ENCODE results near the gene TOPAZ1.

Gene TOPAZ1

GRCh38 chr3:44232407-44232806 is 9.3 kb upstream of the TOPAZ1 start:
- no peak for DNase-seq
- Mint-ChIP-seq H3K9me3 (no peaks in the 10 kb centered on the region), H3K4me1 (ENCODE audit: low read depth in 2 of 2) (peaks cover 4 to 5% of the 10 kb centered on the region in 2 donors), H3K4me3 (no peak overlapping the region), H3K27ac (no peak overlapping the region), H3K27me3 (peaks cover 8 to 19% of the 10 kb centered on the region in 2 donors), H3K36me3 (ENCODE audit: insufficient read depth) (no peaks in the 10 kb centered on the region)
- ATAC-seq (replicated peaks) = no peak

DNA sequence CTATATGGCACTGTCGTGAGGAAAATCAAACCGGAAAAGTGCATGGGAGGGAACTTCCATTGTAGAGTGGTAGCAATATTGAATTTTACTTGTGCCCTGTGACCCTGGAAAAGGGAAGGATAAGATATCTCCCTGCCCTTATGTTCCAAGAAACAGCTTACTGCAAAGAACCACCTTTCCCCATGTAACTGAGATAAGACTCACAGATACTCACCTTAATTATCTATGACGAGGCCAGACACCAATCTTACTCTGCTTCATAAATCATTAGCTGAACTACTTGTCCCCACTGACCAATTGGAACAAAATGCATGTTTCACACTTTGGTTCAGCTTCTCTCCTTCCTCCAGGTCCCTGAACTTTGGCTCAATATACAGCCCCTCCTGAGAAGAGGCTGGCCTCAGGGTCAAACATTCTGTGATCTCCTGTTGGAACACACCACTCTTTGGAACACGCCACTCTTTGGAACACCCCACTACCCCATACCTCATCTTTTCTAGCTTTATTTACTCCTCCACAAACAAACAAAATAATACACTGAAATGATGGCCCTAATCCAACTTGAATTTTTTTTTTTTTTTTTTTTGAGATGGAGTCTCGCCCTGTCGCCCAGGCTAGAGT is 6.9 kb upstream of the TOPAZ1 start:
- Mint-ChIP-seq H3K9me3 (no peaks in the 10 kb centered on the region), H3K36me3 (ENCODE audit: insufficient read depth) (no peaks in the 10 kb centered on the region), H3K4me1 (ENCODE audit: low read depth in 2 of 2) (peaks cover 4 to 5% of the 10 kb centered on the region in 2 donors), H3K27me3 (peaks cover 10 to 22% of the 10 kb centered on the region in 2 donors), H3K4me3 (no peak overlapping the region), H3K27ac (no peak overlapping the region)
- no peak for ATAC-seq (replicated peaks)
- no peak for DNase-seq

DNA sequence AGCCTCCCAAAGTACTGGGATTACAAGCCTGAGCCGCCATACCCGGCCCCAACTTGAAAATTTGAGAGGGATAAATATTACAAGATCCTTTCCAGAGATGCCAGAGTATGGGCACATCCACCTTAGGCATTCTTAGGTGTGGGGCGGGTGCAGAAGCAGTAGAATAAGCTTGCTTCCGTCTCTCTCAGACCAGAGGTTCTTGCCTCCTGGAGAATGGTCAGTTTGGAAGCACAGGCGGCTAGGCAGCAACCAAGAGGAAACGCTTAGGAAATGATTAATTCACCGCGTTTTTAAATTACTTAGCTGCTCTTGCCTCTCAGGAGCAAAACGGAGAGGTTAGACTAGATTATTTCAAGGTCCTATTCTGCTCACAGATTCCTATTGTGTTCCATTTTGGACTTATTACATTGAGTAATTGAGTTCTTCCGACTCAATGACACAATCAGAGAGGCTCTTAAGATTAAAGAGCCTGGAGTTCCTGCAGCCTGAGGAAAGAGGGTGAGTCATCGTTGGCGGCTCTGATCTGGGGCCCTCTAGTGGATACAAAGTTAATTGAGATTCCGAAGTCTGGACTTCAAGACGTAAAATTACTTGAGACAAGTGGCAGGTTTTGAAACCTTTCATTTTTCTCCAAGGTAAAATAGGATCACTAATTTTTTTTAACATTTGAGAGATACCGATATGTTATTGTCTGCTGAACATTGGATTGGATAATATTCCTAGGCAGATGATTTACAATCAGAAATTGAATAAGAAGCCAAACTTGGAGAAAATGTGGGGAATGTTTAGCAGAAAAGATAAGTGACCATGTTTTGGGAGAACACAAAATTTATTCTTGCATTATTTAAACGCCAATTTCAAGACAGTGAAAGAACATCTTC is 5.8 kb upstream of the TOPAZ1 start:
- Mint-ChIP-seq H3K36me3 (ENCODE audit: insufficient read depth) (no peaks in the 10 kb centered on the region), H3K4me1 (ENCODE audit: low read depth in 2 of 2) (peaks cover 4 to 5% of the 10 kb centered on the region in 2 donors), H3K9me3 (no peaks in the 10 kb centered on the region), H3K27ac (no peak overlapping the region), H3K4me3 (no peak overlapping the region), H3K27me3 (peaks cover 10 to 25% of the 10 kb centered on the region in 2 donors)
- ATAC-seq (replicated peaks) (peak; percentile 83), DNase-seq (peak; percentile 18 to 39 (median 39))

DNA sequence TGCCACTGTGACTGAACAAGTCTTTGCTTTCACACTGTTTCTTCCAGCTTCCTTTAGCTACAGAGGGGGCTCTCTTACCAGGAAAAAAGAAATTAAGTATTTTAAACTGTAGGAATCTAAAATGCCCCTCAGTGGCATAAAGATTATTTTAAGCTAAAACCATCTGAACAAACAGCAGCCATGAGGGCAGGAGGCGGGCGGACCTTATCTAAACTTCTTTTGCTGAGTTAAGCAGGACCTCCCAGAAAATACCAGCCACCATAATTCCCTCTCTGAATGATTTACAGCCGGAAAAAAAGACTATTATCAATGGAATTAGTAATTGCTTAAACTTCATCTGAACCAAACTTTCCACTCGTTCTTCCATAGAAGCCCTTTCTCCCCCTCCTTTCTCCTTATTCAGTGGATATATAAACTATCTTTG is 5.2 kb upstream of the TOPAZ1 start:
- Mint-ChIP-seq H3K9me3 (no peaks in the 10 kb centered on the region), H3K27me3 (peaks cover 16 to 32% of the 10 kb centered on the region in 2 donors), H3K36me3 (ENCODE audit: insufficient read depth) (no peaks in the 10 kb centered on the region), H3K4me1 (ENCODE audit: low read depth in 2 of 2) (peaks cover 4 to 5% of the 10 kb centered on the region in 2 donors), H3K27ac (no peak overlapping the region), H3K4me3 (no peak overlapping the region)
- ATAC-seq (replicated peaks) (no peak), DNase-seq (no peak)

DNA sequence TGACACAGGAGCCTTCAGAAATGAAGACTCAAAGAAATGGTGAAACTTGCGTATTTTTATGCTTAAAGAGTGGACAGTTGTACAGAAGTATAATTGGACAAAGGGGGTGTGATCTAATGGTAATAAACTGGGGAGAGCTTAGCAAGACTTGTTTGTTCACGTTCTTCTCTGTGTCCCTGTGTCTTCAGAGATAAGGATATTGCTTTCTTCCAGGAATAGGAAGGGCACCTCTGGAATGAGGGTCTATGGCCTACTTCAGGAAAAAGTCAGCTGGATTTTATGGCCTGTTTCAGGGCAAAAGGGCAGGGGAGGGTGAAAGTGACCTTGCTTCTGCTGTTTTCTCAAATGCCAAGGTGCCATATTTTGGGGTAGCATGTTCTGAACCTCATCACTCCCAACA is 4.5 kb upstream of the TOPAZ1 start:
- Mint-ChIP-seq H3K4me1 (ENCODE audit: low read depth in 2 of 2) (peaks cover 4 to 5% of the 10 kb centered on the region in 2 donors), H3K27ac (no peak overlapping the region), H3K27me3 (peaks cover 16 to 36% of the 10 kb centered on the region in 2 donors), H3K9me3 (no peaks in the 10 kb centered on the region), H3K36me3 (ENCODE audit: insufficient read depth) (no peaks in the 10 kb centered on the region), H3K4me3 (no peak overlapping the region)
- no peak for DNase-seq
- ATAC-seq (replicated peaks) = no peak

- Mint-ChIP-seq H3K4me3 (no peak overlapping the region), H3K27ac (no peak overlapping the region), H3K27me3 (peaks cover 16 to 41% of the 10 kb centered on the region in 2 donors), H3K9me3 (no peaks in the 10 kb centered on the region), H3K4me1 (ENCODE audit: low read depth in 2 of 2) (peaks cover 4 to 5% of the 10 kb centered on the region in 2 donors), H3K36me3 (ENCODE audit: insufficient read depth) (no peaks in the 10 kb centered on the region)
- DNase-seq (no peak), ATAC-seq (replicated peaks) (no peak)
Observed at GRCh38 chr3:44237665-44238064, 4.0 kb upstream of the TOPAZ1 start.

GRCh38 chr3:44238889-44239288 is 2.8 kb upstream of the TOPAZ1 start:
- DNase-seq (no peak), ATAC-seq (replicated peaks) (no peak)
- Mint-ChIP-seq H3K27me3 (peaks cover 21 to 53% of the 10 kb centered on the region in 2 donors), H3K4me1 (ENCODE audit: low read depth in 2 of 2) (peaks cover 4 to 5% of the 10 kb centered on the region in 2 donors), H3K36me3 (ENCODE audit: insufficient read depth) (no peaks in the 10 kb centered on the region), H3K9me3 (no peaks in the 10 kb centered on the region), H3K4me3 (no peak overlapping the region), H3K27ac (no peak overlapping the region)

DNA sequence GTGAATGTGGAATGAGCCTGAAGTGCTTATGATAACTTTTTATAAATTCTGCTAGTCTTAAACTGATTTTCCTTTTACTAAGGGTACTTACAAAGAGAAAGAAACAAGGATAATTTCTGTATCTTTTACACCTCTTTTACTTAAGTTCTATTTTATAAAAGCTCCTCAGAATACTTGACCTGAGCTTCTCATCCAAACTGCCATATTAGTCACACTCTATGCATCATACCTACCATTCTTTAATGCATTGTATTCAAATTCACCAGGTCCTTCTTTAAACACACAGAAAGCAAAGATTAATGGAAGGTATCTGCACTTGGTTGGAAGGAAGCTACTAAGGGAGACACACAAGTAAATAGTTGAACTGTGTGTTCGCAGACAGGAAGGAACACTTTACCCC is 1.6 kb upstream of the TOPAZ1 start:
- Mint-ChIP-seq H3K9me3 (no peaks in the 10 kb centered on the region), H3K27me3 (peaks cover 30 to 56% of the 10 kb centered on the region in 2 donors), H3K4me3 (no peak overlapping the region), H3K27ac (no peak overlapping the region), H3K4me1 (ENCODE audit: low read depth in 2 of 2) (peaks cover 4 to 5% of the 10 kb centered on the region in 2 donors), H3K36me3 (ENCODE audit: insufficient read depth) (no peaks in the 10 kb centered on the region)
- DNase-seq (no peak), ATAC-seq (replicated peaks) (no peak)

DNA sequence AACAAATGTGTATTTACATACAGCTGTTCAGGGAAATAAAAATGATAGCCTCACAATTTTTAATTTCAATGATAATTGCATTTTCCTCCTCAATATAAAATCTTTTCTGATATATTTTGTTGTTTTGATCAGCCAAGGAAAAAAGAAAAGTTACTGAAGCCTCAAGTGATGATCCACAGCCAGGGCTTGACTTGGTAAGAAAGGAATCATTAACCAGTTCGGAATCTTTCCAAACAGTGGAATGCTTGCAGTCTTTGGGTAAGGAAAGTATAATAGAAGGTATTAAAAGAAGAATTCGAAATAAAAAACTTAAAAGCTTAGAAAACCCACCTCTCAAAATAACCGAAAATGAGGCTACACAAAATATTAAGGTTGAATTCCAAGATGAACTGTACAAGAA is 1.0 kb downstream of the TOPAZ1 start:
- H3K27ac Mint-ChIP-seq = no peak overlapping the region
- no peaks in the 10 kb centered on the region for H3K36me3 Mint-ChIP-seq (ENCODE audit: insufficient read depth)
- DNase-seq (no peak), ATAC-seq (replicated peaks) (no peak)
- H3K27me3 Mint-ChIP-seq = peaks cover 31 to 34% of the 10 kb centered on the region in 2 donors
- H3K4me1 Mint-ChIP-seq (ENCODE audit: low read depth in 2 of 2) = no peaks in the 10 kb centered on the region
- no peak overlapping the region for H3K4me3 Mint-ChIP-seq
- H3K9me3 Mint-ChIP-seq = no peaks in the 10 kb centered on the region

DNA sequence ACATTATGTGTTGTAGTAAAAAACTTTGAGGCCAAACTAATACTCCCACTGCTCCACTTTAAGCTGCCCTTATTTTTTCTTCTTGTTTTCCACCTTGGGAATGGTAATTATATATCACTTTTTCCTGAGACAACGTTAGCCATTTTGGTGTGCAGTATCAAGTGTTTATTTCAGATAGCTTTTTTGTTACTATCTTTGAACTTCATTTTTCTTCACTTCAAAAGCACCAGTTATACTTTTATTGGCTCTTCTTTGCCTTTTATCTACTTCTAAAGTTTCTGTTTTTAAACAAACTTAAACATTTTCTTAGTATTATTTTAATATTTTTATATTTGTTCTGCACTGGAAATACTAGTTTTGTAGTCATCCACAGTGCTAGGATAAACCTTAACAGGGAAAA is 6.5 kb downstream of the TOPAZ1 start:
- DNase-seq (no peak), ATAC-seq (replicated peaks) (no peak)
- no peaks in the 10 kb centered on the region for H3K9me3 Mint-ChIP-seq
- H3K27me3 Mint-ChIP-seq = peaks cover 27 to 39% of the 10 kb centered on the region in 2 donors
- no peak overlapping the region for H3K27ac Mint-ChIP-seq
- H3K4me3 Mint-ChIP-seq = no peak overlapping the region
- no peaks in the 10 kb centered on the region for H3K4me1 Mint-ChIP-seq (ENCODE audit: low read depth in 2 of 2)
- H3K36me3 Mint-ChIP-seq (ENCODE audit: insufficient read depth) = no peaks in the 10 kb centered on the region

DNA sequence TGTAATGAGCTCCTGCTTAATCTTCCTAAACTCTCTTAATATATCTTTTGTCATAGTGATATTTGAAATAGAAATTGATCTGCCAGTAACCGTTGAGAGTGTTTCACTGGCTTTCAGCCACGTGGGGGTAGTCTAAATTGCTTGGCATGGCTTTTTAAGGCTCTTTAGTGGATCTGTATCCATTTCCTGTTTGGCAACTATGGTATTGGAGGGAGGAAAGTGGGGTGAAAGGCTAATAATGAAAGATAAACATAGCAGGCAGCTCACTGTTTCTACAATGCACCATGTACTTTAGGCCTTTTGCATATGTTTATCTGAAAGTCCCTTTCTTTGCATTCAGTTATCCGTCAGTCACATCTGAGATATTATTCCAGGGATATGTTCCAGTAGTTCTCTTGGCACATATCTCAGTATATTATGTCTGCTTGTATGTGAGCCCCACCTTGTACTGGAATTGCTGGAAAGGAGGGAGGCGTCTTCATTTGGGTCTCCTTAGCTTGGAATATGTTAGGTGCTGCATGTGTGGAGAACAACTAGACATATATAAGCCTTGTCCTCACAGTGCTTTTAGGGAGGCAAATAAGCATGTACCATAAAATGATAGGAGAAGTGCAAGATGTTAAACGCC is 10.8 kb downstream of the TOPAZ1 start:
- H3K36me3 Mint-ChIP-seq (ENCODE audit: insufficient read depth) = no peaks in the 10 kb centered on the region
- peaks cover 17 to 19% of the 10 kb centered on the region in 2 donors for H3K27me3 Mint-ChIP-seq
- H3K9me3 Mint-ChIP-seq = no peaks in the 10 kb centered on the region
- no peak overlapping the region for H3K4me3 Mint-ChIP-seq
- ATAC-seq (replicated peaks) = no peak
- no peak for DNase-seq
- no peak overlapping the region for H3K27ac Mint-ChIP-seq
- H3K4me1 Mint-ChIP-seq (ENCODE audit: low read depth in 2 of 2) = no peaks in the 10 kb centered on the region

GRCh38 chr3:44259404-44259803 is 17.7 kb downstream of the TOPAZ1 start:
- Mint-ChIP-seq H3K27me3 (peaks cover 25 to 32% of the 10 kb centered on the region in 2 donors), H3K36me3 (ENCODE audit: insufficient read depth) (no peaks in the 10 kb centered on the region), H3K27ac (no peak overlapping the region), H3K4me3 (no peak overlapping the region), H3K9me3 (no peaks in the 10 kb centered on the region), H3K4me1 (ENCODE audit: low read depth in 2 of 2) (no peaks in the 10 kb centered on the region)
- DNase-seq = no peak
- ATAC-seq (replicated peaks) = no peak

GRCh38 chr3:44264146-44264545 is 22.5 kb downstream of the TOPAZ1 start:
- Mint-ChIP-seq H3K4me1 (ENCODE audit: low read depth in 2 of 2) (peaks cover 0 to 6% of the 10 kb centered on the region in 2 donors), H3K36me3 (ENCODE audit: insufficient read depth) (no peaks in the 10 kb centered on the region), H3K9me3 (no peaks in the 10 kb centered on the region), H3K27me3 (peaks cover 31 to 32% of the 10 kb centered on the region in 2 donors), H3K4me3 (no peak overlapping the region), H3K27ac (no peak overlapping the region)
- no peak for DNase-seq
- ATAC-seq (replicated peaks) = no peak
